ENCODE results near the gene WSB1.
A peak's percentile ranks its signal among the peaks of the same experiment; 100 is the strongest.

Gene WSB1

GRCh38 chr17:27332485-27333409, 38.8 kb downstream of the WSB1 start:
- H3K27ac ChIP-seq = peak overlapping the region; percentile 67; the same call in 1 of the 2 replicates
- TF ChIP-seq POLR2AphosphoS5 (IDR thresholded peaks at IDR 0.05; ENCODE audit: borderline replicate concordance, low read depth, low read length) (peak; percentile 35), EZH2 (IDR thresholded peaks at IDR 0.05) (no peak), FOXP2 (optimal IDR thresholded peaks at IDR 0.05; ENCODE audit: control extremely low read depth, extremely low read length, insufficient read depth) (peak; percentile 22)
- no peaks in the 10 kb centered on the region for H3K36me3 ChIP-seq (ENCODE audit: insufficient read depth, low read length)
- H3K4me3 ChIP-seq = peak overlapping the region; percentile 39
- H3K9me3 ChIP-seq (ENCODE audit: low read depth, low read length) = no peaks in the 10 kb centered on the region
- H3K9ac ChIP-seq (ENCODE audit: insufficient read length) = peak overlapping the region; percentile 32
- DNase-seq (ENCODE audit: low read depth, low spot score) = no peak

- Histone ChIP-seq H3K4me3 (peak overlapping the region; percentile 39), H3K36me3 (ENCODE audit: insufficient read depth, low read length) (no peaks in the 10 kb centered on the region), H3K9me3 (ENCODE audit: low read depth, low read length) (no peaks in the 10 kb centered on the region), H3K27ac (peak overlapping the region; percentile 67; the same call in 1 of the 2 replicates), H3K9ac (ENCODE audit: insufficient read length) (peak overlapping the region; percentile 32)
- no peak for TF ChIP-seq FOXP2 (optimal IDR thresholded peaks at IDR 0.05; ENCODE audit: control extremely low read depth, extremely low read length, insufficient read depth)
- no peak for TF ChIP-seq EZH2 (IDR thresholded peaks at IDR 0.05)
- no peak; the same call in 1 of the 2 replicates for TF ChIP-seq POLR2AphosphoS5 (IDR thresholded peaks at IDR 0.05; ENCODE audit: borderline replicate concordance, low read depth, low read length)
- DNase-seq (ENCODE audit: low read depth, low spot score) = no peak
Measured at GRCh38 chr17:27333410-27333980, 39.6 kb downstream of the WSB1 start.

GRCh38 chr17:27336184-27336583, 42.3 kb downstream of the WSB1 start:
- no peak for DNase-seq (ENCODE audit: low read depth, low spot score)
- no peak overlapping the region for H3K9ac ChIP-seq (ENCODE audit: insufficient read length)
- TF ChIP-seq FOXP2 (optimal IDR thresholded peaks at IDR 0.05; ENCODE audit: control extremely low read depth, extremely low read length, insufficient read depth) (no peak), POLR2AphosphoS5 (IDR thresholded peaks at IDR 0.05; ENCODE audit: borderline replicate concordance, low read depth, low read length) (no peak), EZH2 (IDR thresholded peaks at IDR 0.05) (no peak)

GRCh38 chr17:27338536-27338985, 44.6 kb downstream of the WSB1 start:
- no peak for DNase-seq (ENCODE audit: low read depth, low spot score)
- H3K4me3 ChIP-seq = no peak overlapping the region
- no peak overlapping the region for H3K9ac ChIP-seq (ENCODE audit: insufficient read length)
- no peak for TF ChIP-seq POLR2AphosphoS5 (IDR thresholded peaks at IDR 0.05; ENCODE audit: borderline replicate concordance, low read depth, low read length)
- no peak for TF ChIP-seq EZH2 (IDR thresholded peaks at IDR 0.05)
- no peak for TF ChIP-seq FOXP2 (optimal IDR thresholded peaks at IDR 0.05; ENCODE audit: control extremely low read depth, extremely low read length, insufficient read depth)
- no peaks in the 10 kb centered on the region for H3K9me3 ChIP-seq (ENCODE audit: low read depth, low read length)
- no peaks in the 10 kb centered on the region for H3K36me3 ChIP-seq (ENCODE audit: insufficient read depth, low read length)
- H3K27ac ChIP-seq = no peak overlapping the region

More at GRCh38 chr17:27336184-27336583, 42.3 kb downstream of the WSB1 start:
- no peaks in the 10 kb centered on the region for H3K36me3 ChIP-seq (ENCODE audit: insufficient read depth, low read length)
- H3K9me3 ChIP-seq (ENCODE audit: low read depth, low read length) = no peaks in the 10 kb centered on the region
- no peak overlapping the region for H3K27ac ChIP-seq
- no peak overlapping the region for H3K4me3 ChIP-seq

- no peaks in the 10 kb centered on the region for H3K9me3 ChIP-seq (ENCODE audit: low read depth, low read length)
- no peak overlapping the region for H3K9ac ChIP-seq (ENCODE audit: insufficient read length)
- TF ChIP-seq EZH2 (IDR thresholded peaks at IDR 0.05) (no peak), POLR2AphosphoS5 (IDR thresholded peaks at IDR 0.05; ENCODE audit: borderline replicate concordance, low read depth, low read length) (no peak), FOXP2 (optimal IDR thresholded peaks at IDR 0.05; ENCODE audit: control extremely low read depth, extremely low read length, insufficient read depth) (no peak)
- H3K36me3 ChIP-seq (ENCODE audit: insufficient read depth, low read length) = no peaks in the 10 kb centered on the region
- H3K4me3 ChIP-seq = no peak overlapping the region
- H3K27ac ChIP-seq = no peak overlapping the region
- no peak for DNase-seq (ENCODE audit: low read depth, low spot score)
Measured at GRCh38 chr17:27339198-27339835, 45.4 kb downstream of the WSB1 start.

GRCh38 chr17:27339836-27340550, 46.1 kb downstream of the WSB1 start:
- no peak overlapping the region for H3K4me3 ChIP-seq
- TF ChIP-seq POLR2AphosphoS5 (IDR thresholded peaks at IDR 0.05; ENCODE audit: borderline replicate concordance, low read depth, low read length) = no peak
- no peak for TF ChIP-seq FOXP2 (optimal IDR thresholded peaks at IDR 0.05; ENCODE audit: control extremely low read depth, extremely low read length, insufficient read depth)
- no peak for TF ChIP-seq EZH2 (IDR thresholded peaks at IDR 0.05)
- no peak for DNase-seq (ENCODE audit: low read depth, low spot score)
- H3K27ac ChIP-seq = no peak overlapping the region
- H3K36me3 ChIP-seq (ENCODE audit: insufficient read depth, low read length) = no peaks in the 10 kb centered on the region
- no peaks in the 10 kb centered on the region for H3K9me3 ChIP-seq (ENCODE audit: low read depth, low read length)
- no peak overlapping the region for H3K9ac ChIP-seq (ENCODE audit: insufficient read length)

- DNase-seq (ENCODE audit: low read depth, low spot score) = no peak
- Histone ChIP-seq H3K36me3 (ENCODE audit: insufficient read depth, low read length) (no peaks in the 10 kb centered on the region), H3K4me3 (no peak overlapping the region), H3K9ac (ENCODE audit: insufficient read length) (no peak overlapping the region), H3K9me3 (ENCODE audit: low read depth, low read length) (no peaks in the 10 kb centered on the region), H3K27ac (peak overlapping the region; percentile 82)
- TF ChIP-seq EZH2 (IDR thresholded peaks at IDR 0.05) = no peak
- no peak for TF ChIP-seq FOXP2 (optimal IDR thresholded peaks at IDR 0.05; ENCODE audit: control extremely low read depth, extremely low read length, insufficient read depth)
- TF ChIP-seq POLR2AphosphoS5 (IDR thresholded peaks at IDR 0.05; ENCODE audit: borderline replicate concordance, low read depth, low read length) = no peak
Measured at GRCh38 chr17:27340575-27340974, 46.7 kb downstream of the WSB1 start.

Data from SK-N-MC (cell line).